SK-N-SH treated with all-trans-retinoic acid at 6 μM for 48 hours (cell line): Measurements from ENCODE around the gene PRSS2.

ENCODE experiments used
- ESRRG ChIP-seq: fragments of 250-450 bp; sonication (Bioruptor Pico); IDR thresholded peaks from 2 replicates; pipeline ENCODE4 v1.6.1; 2021; ENCODE audit warnings: mild to moderate bottlenecking
- TF ChIP-seq, protein P1 (sequence below): fragments of 250-450 bp; sonication (Bioruptor Pico); IDR thresholded peaks from 2 replicates; pipeline ENCODE4 v1.5.1; 2020; ENCODE audit warnings: low read depth, mild to moderate bottlenecking, moderate library complexity

DNA sequence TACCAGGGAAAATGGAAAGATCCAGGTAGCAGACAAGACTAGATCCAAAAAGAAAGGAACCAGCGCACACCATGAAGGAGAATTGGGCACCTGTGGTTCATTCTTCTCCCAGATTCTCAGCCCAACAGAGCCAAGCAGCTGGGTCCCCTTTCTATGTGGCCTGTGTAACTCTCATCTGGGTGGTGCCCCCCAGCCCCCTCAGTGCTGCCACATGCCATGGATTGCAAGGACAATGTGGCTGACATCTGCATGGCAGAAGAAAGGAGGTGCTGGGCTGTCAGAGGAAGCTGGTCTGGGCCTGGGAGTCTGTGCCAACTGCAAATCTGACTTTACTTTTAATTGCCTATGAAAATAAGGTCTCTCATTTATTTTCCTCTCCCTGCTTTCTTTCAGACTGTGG lies 21.4 kb downstream of the PRSS2 start:
- no peak for TF ChIP-seq ESRRG (CRISPR knock-in tag)
- TF ChIP-seq, protein P1, sequence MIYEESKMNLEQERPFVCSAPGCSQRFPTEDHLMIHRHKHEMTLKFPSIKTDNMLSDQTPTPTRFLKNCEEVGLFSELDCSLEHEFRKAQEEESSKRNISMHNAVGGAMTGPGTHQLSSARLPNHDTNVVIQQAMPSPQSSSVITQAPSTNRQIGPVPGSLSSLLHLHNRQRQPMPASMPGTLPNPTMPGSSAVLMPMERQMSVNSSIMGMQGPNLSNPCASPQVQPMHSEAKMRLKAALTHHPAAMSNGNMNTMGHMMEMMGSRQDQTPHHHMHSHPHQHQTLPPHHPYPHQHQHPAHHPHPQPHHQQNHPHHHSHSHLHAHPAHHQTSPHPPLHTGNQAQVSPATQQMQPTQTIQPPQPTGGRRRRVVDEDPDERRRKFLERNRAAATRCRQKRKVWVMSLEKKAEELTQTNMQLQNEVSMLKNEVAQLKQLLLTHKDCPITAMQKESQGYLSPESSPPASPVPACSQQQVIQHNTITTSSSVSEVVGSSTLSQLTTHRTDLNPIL (CRISPR knock-in tag), result no peak
